ENCODE results near the gene CGNL1.

GRCh38 chr15:57456559-57456958 lies 80.3 kb downstream of the CGNL1 start:
- TF ChIP-seq CTCF (IDR thresholded peaks at IDR 0.05; ENCODE audit: insufficient read depth, low read length) (no peak), REST (IDR thresholded peaks at IDR 0.05; ENCODE audit: insufficient replicate concordance, low read depth) (no peak), POLR2AphosphoS5 (IDR thresholded peaks at IDR 0.05; ENCODE audit: low read depth) (no peak)

Data from HL-60 (cell line).